ENCODE data around the gene NAA35. TPM values are rescaled to one million over a fixed set of nuclear protein-coding genes. Genes with fewer than 3 reads are reported as not detected.

NAA35 gene
- total and polyA plus RNA-seq, 2 of the 8 experiments (the other 6 are each of a cell fraction or from before 2014, with no cell fraction given), result 12.9 to 35.2 TPM

DNA sequence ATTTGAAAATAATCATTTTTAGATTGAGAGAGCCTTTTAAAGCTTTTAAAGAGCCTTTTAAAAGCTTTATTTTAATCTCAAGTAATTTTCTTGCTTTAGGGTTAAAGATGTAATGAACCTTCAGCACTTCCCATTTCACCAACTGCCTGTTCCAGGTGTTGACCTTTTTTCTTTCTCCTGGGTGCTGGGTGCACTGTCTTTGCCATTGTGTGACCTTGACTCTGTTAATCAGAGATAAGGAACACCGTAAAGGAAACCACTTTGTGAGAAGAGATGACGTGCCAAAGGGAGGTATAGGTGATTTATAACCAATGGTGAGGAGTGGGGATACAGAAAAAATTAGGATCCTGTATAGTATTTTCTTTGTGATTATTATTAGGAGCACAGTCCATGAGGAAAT lies 68.2 kb downstream of the NAA35 start:
- Histone ChIP-seq H2BK20ac (ENCODE audit: low read length) (no peak overlapping the region), H2BK5ac (ENCODE audit: low read depth, low read length) (no peak overlapping the region), H3K56ac (replicated peaks; ENCODE audit: insufficient read length, low read depth, low read length) (no peak overlapping the region), H3K14ac (ENCODE audit: insufficient read length) (no peak overlapping the region), H3K18ac (ENCODE audit: extremely low read depth, low read length) (no peak overlapping the region), H2AK5ac (ENCODE audit: low read depth, low read length) (no peak overlapping the region), H3K27ac (ENCODE audit: low read depth, low read length) (no peak overlapping the region), H3K4me3 (ENCODE audit: extremely low read depth in 1 of 4, insufficient read depth in 2 of 4, low read depth in 3 of 4, low read length in 4 of 4) (no peak overlapping the region), H2BK120ac (replicated peaks; ENCODE audit: low read depth, low read length) (no peak overlapping the region), H3K9me3 (ENCODE audit: insufficient read depth in 2 of 2, low read depth in 1 of 2, low read length in 1 of 2) (peaks cover 0 to 8% of the 10 kb centered on the region in 2 experiments; a peak in 2 of 4 replicates), H4K8ac (ENCODE audit: extremely low read depth, insufficient read depth, low read length) (no peak overlapping the region), H3K4ac (replicated peaks; ENCODE audit: insufficient read length, low read depth, low read length) (no peak overlapping the region), H3K79me2 (ENCODE audit: control insufficient read depth in 1 of 2, insufficient read depth in 2 of 2, low read length in 2 of 2) (no peaks in the 10 kb centered on the region), H2BK15ac (ENCODE audit: low read length) (no peak overlapping the region), H4K91ac (replicated peaks; ENCODE audit: insufficient read length, low read length) (no peak overlapping the region), H3K4me2 (ENCODE audit: insufficient read depth in 1 of 2, low read depth in 2 of 2, low read length in 2 of 2) (no peak overlapping the region), H4K20me1 (replicated peaks in 1 of 2; ENCODE audit: control insufficient read depth in 1 of 2, insufficient read depth in 2 of 2, low read length in 2 of 2) (no peaks in the 10 kb centered on the region), H3K36me3 (ENCODE audit: control insufficient read depth in 2 of 4, insufficient read depth in 4 of 4, low read length in 3 of 4) (peaks cover 3 to 72% (median 29%) of the 10 kb centered on the region in 4 experiments; a peak in 7 of 8 replicates), H3K27me3 (replicated peaks in 1 of 4; ENCODE audit: control insufficient read depth in 3 of 4, extremely low read depth in 1 of 4, insufficient read depth in 3 of 4, low read length in 3 of 4) (no peaks in the 10 kb centered on the region), H2BK12ac (ENCODE audit: low read depth, low read length) (no peak overlapping the region), H3K9ac (replicated peaks in 1 of 4; ENCODE audit: extremely low read depth in 1 of 4, low read depth in 3 of 4, low read length in 3 of 4) (no peak overlapping the region), H3K4me1 (replicated peaks in 1 of 4; ENCODE audit: control insufficient read depth in 3 of 4, insufficient read depth in 4 of 4, low read length in 3 of 4) (no peaks in the 10 kb centered on the region), H3K23ac (ENCODE audit: insufficient read length) (no peak overlapping the region), H3K79me1 (ENCODE audit: low read depth, low read length) (no peaks in the 10 kb centered on the region), H2AFZ (ENCODE audit: low read length) (no peak overlapping the region), H3K23me2 (ENCODE audit: low read depth, low read length) (no peaks in the 10 kb centered on the region), H4K5ac (ENCODE audit: insufficient read length, low read depth, low read length) (no peak overlapping the region)
- ChIA-PET POLR2A (ENCODE audit: partially characterized antibody) (interaction anchor here (1.0 kb wide), 1 partner anchor 53 kb away, joined by 4 read pairs; no protein-coding TSS in a partner anchor), CTCF (ENCODE audit: partially characterized antibody) (interaction anchor here (2.0 kb wide), 1 partner anchor 11 kb away, joined by 6 read pairs; no protein-coding TSS in a partner anchor)
- DNase-seq (ENCODE audit: low read depth in 1 of 2, low spot score in 2 of 2) (no peak), FAIRE-seq (no peak)
- 88% methylated on average over 2 of the region's 2 CpGs; no CpG with 5 or more reads in 1 of the 2 experiments for WGBS, 2 experiments (ENCODE audit: extremely low coverage in 1 of 2, insufficient coverage in 1 of 2, insufficient read length in 1 of 2, insufficient replicate concordance in 2 of 2, low coverage in 1 of 2, low lambda C conversion rate in 2 of 2, missing lambda C conversion rate in 1 of 2)
- TF ChIP-seq RFX5 (IDR thresholded peaks at IDR 0.05; ENCODE audit: borderline replicate concordance, low read depth, low read length) (no peak), GTF2F1 (IDR thresholded peaks at IDR 0.05; ENCODE audit: borderline replicate concordance, low read depth, low read length) (no peak), EZH2 (IDR thresholded peaks at IDR 0.05; ENCODE audit: low read depth, low read length, severe bottlenecking) (no peak), TEAD4 (IDR thresholded peaks at IDR 0.05; ENCODE audit: low read depth, low read length) (no peak), SRF (IDR thresholded peaks at IDR 0.05; ENCODE audit: low read depth, low read length) (no peak), TCF12 (IDR thresholded peaks at IDR 0.05; ENCODE audit: low read depth, low read length) (no peak), TAF7 (optimal IDR thresholded peaks at IDR 0.05; ENCODE audit: borderline replicate concordance, low read depth, low read length) (no peak), GABPA (IDR thresholded peaks at IDR 0.05; ENCODE audit: borderline replicate concordance, insufficient read depth, low read length) (no peak), PHF8 (conservative IDR thresholded peaks at IDR 0.05; ENCODE audit: low read depth, low read length) (no peak), FOSL1 (IDR thresholded peaks at IDR 0.05; ENCODE audit: insufficient read depth, low read depth, low read length) (no peak), POU5F1 (IDR thresholded peaks at IDR 0.05; ENCODE audit: low read depth, low read length) (no peak), SP4 (IDR thresholded peaks at IDR 0.05; ENCODE audit: low read length) (no peak), CBX5 (IDR thresholded peaks at IDR 0.05; ENCODE audit: low read depth, low read length) (no peak), BCL11A (IDR thresholded peaks at IDR 0.05; ENCODE audit: low read depth in 2 of 2, low read length in 2 of 2) (no peak)
